ENCODE data around the gene CLEC10A.

- no peak for TF ChIP-seq CTCF (IDR thresholded peaks at IDR 0.05)
- TF ChIP-seq POLR2AphosphoS5 (IDR thresholded peaks at IDR 0.05) = no peak
- TF ChIP-seq EP300 (IDR thresholded peaks at IDR 0.05) = no peak
- no peak for TF ChIP-seq POLR2A (IDR thresholded peaks at IDR 0.05)
Measured at GRCh38 chr17:7110617-7111306, 30.7 kb upstream of the CLEC10A start.
